K562 (cell line): Measurements from ENCODE around the gene PARD6B. TPM values are rescaled to one million over a fixed set of nuclear protein-coding genes. Genes with fewer than 3 reads are reported as not detected.

Experiments used
- BRD4 ChIP-seq: fragments of 200-600 bp; sonication (generic); IDR thresholded peaks from 2 replicates; pipeline ENCODE4 v1.6.1; 2017; ENCODE audit warnings: inconsistent platforms
- ELF4 ChIP-seq: fragments of 450-650 bp; formaldehyde crosslinking; IDR thresholded peaks from 2 replicates; pipeline ENCODE4 v1.4.0; 2022; ENCODE audit warnings: missing genetic modification characterization
- ETV5 ChIP-seq: sonication (generic); formaldehyde crosslinking; IDR thresholded peaks from 2 replicates; pipeline ENCODE4 v1.4.0; 2020; ENCODE audit warnings: low read depth, mild to moderate bottlenecking, missing genetic modification reagents
- HNRNPH1 ChIP-seq: fragments of 200-400 bp; formaldehyde crosslinking; optimal IDR thresholded peaks from 2 replicates; pipeline ENCODE3; 2017; ENCODE audit warnings: low read depth, mild to moderate bottlenecking, low read length, moderate library complexity
- KHSRP ChIP-seq: fragments of 450-650 bp; IDR thresholded peaks from 2 replicates; pipeline ENCODE4 v1.6.1; 2017
- MED1 ChIP-seq: sonication (generic); formaldehyde crosslinking; IDR thresholded peaks from 2 replicates; pipeline ENCODE4 v1.8.1; 2023; ENCODE audit warnings: missing genetic modification reagents, borderline replicate concordance
- MEF2D ChIP-seq: conservative IDR thresholded peaks from 2 replicates; pipeline ENCODE4 v1.6.1; 2016; ENCODE audit warnings: low read depth, missing genetic modification characterization, missing compliant biosample characterization
- NFATC3 ChIP-seq: fragments of 450-650 bp; IDR thresholded peaks from 2 replicates; pipeline ENCODE4 v1.6.1; 2017; ENCODE audit warnings: mild to moderate bottlenecking
- NFE2 ChIP-seq: IDR thresholded peaks from 2 replicates; pipeline ENCODE4 v1.6.1; 2014; ENCODE audit warnings: antibody characterized with exemption, low read depth
- PHB ChIP-seq: fragments of 250-450 bp; sonication (Bioruptor Pico); IDR thresholded peaks from 2 replicates; pipeline ENCODE4 v1.5.0; 2021
- RAD51 ChIP-seq: fragments of 450-650 bp; IDR thresholded peaks from 2 replicates; pipeline ENCODE4 v1.7.1; 2016; ENCODE audit warnings: low read depth, mild to moderate bottlenecking, borderline replicate concordance
- SAFB ChIP-seq: fragments of 200-400 bp; formaldehyde crosslinking; IDR thresholded peaks from 2 replicates; pipeline ENCODE4 v1.6.1; 2017; ENCODE audit warnings: low read depth, low read length, borderline replicate concordance
- THRAP3 ChIP-seq: fragments of 450-650 bp; IDR thresholded peaks from 2 replicates; pipeline ENCODE4 v1.6.1; 2016; ENCODE audit warnings: mild to moderate bottlenecking, inconsistent platforms, borderline replicate concordance
- ZNF239 ChIP-seq: fragments of 250-450 bp; sonication (Bioruptor Pico); IDR thresholded peaks from 2 replicates; pipeline ENCODE4 v1.4.0; 2020; ENCODE audit warnings: mild to moderate bottlenecking
- ZNF263 ChIP-seq: sonication (generic); formaldehyde crosslinking; IDR thresholded peaks from 2 replicates; pipeline ENCODE4 v1.8.0; 2022; ENCODE audit warnings: mild to moderate bottlenecking, missing genetic modification reagents, borderline replicate concordance
- ZNF830 ChIP-seq: fragments of 250-450 bp; sonication (Bioruptor Pico); IDR thresholded peaks from 2 replicates; pipeline ENCODE4 v1.5.0; 2021; ENCODE audit warnings: mild to moderate bottlenecking
- polyA plus RNA-seq, 8 experiments: library from polyadenylated mRNA; depleted of rRNA in 4 of 8; stranded (reverse) in 5 of 8; unstranded in 3 of 8; fragments of >200 nt; fragmentation: Nextera tagmentation in 2 of 8; fragmentation: Illumina TruSeq in 1 of 8; extraction: Ambion mirVana in 2 of 8; extraction: Trizol in 1 of 8; gene quantifications; 2 replicates each; pipeline versions ENCODE4 v1.2.1 to v1.2.3, GENCODE V29; 2011 to 2014; ENCODE audit warnings: inconsistent platforms in 1 of 8, missing spikeins in 1 of 8
- total RNA-seq, 7 experiments: library from RNA; depleted of rRNA in 6 of 7; stranded (reverse); fragments of >200 nt in 6 of 7; fragmentation: Illumina TruSeq in 2 of 7; extraction: Trizol in 2 of 7; gene quantifications; 2 replicates each; pipeline versions ENCODE4 v1.2.1 to v1.2.3, GENCODE V29; 2011 to 2021; ENCODE audit warnings: low replicate concordance in 1 of 7
- TF ChIP-seq, protein P1 (sequence below): fragments of 250-450 bp; sonication (Bioruptor Pico); IDR thresholded peaks from 2 replicates; pipeline ENCODE4 v1.8.0; 2022; ENCODE audit warnings: moderate library complexity, mild to moderate bottlenecking, inconsistent platforms
- TF ChIP-seq, protein P2 (sequence below), 3 experiments: fragments of 200-800 bp in 1 of 3; sonication (Bioruptor generic) in 1 of 3; sonication (generic) in 1 of 3; formaldehyde crosslinking in 1 of 3; IDR thresholded peaks; 2 replicates each; pipeline versions ENCODE4 v1.6.1 to v1.8.0; 2016 to 2022; ENCODE audit warnings: mild to moderate bottlenecking in 2 of 3, missing compliant biosample characterization in 2 of 3, missing genetic modification characterization in 2 of 3, missing genetic modification reagents in 1 of 3
- TF ChIP-seq, protein P3 (sequence below): IDR thresholded peaks from 2 replicates; pipeline ENCODE4 v1.6.1; 2011; ENCODE audit warnings: borderline replicate concordance, low read depth, mild to moderate bottlenecking, moderate library complexity, low read length; ENCODE audit not compliant: insufficient read depth, poor library complexity, severe bottlenecking
- TF ChIP-seq, protein P4 (sequence below): fragments of 450-650 bp; IDR thresholded peaks from 2 replicates; pipeline ENCODE4 v1.6.1; 2016; ENCODE audit warnings: borderline replicate concordance

PARD6B gene
- total and polyA plus RNA-seq, 9 of the 15 experiments (the other 6 are each of a cell fraction or from before 2014, with no cell fraction given) = 1.7 to 12.3 (median 5.5) TPM

DNA sequence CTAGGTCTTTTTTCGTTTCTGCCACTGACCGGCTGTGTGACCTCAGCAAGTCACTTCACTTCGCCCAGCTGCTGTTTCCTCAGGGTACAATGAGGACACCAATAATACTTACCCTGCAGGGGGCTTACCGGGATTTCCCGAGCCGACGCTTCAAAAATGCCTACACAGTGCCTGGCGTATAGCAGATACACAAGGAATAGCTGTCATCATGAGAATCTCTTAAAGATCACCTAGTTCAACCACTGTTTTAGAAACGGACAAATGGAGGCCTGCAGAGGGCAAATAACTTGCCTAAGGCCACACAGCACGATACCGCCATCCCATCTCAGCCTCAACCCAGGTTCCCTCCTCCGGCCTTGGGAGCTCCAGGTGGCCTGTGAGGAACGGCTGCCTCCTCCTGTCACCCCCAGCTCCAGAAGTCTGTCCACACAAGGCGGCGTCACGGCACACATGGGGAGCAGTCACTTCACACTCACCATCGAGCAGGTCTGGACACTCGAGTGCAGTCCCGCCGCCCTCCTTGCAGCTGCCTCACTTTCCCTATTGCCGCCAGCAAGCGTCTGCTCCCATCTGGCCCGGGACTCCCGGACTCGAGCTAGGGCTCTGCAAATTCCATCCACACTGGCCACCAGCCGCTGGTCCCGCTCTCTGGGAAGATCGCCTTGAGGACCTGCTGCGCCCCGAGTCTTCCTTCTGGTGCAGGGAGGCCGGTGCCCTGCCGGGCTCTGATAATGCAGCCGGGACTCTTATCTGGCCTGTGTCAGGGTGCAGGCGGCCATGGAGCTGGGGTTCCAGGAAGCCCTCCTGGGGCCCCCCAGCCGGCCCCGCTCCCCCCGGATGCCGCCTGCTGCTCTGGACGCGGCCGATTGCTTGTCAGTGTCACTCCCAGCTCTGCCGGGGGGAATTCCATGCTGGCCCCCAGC, 40.5 kb upstream of the PARD6B start, which contains the start of gene RIPOR3 (continued):
- TF ChIP-seq, protein P1, sequence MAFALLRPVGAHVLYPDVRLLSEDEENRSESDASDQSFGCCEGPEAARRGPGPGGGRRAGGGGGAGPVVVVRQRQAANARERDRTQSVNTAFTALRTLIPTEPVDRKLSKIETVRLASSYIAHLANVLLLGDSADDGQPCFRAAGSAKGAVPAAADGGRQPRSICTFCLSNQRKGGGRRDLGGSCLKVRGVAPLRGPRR (CRISPR knock-in tag) = no peak
- TF ChIP-seq RAD51 (no peak; the same call in 1 of the 2 replicates), ZNF830 (no peak), ZNF263 (CRISPR knock-in tag) (0 out of 2 replicates have a peak, but pooled peaks have one; percentile 26), PHB (CRISPR knock-in tag) (no peak), MED1 (CRISPR knock-in tag) (no peak), KHSRP (peak; percentile 65; the same call in 1 of the 2 replicates), THRAP3 (no peak), HNRNPH1 (no peak), ELF4 (CRISPR knock-in tag) (peak; percentile 10; the same call in 1 of the 2 replicates), BRD4 (no peak), MEF2D (tag) (0 out of 2 replicates have a peak, but pooled peaks have one; percentile 30), NFE2 (peak; percentile 39), NFATC3 (no peak), ETV5 (CRISPR knock-in tag) (peak; percentile 81; the same call in 1 of the 2 replicates), SAFB (no peak), ZNF239 (0 out of 2 replicates have a peak, but pooled peaks have one; percentile 6)
- TF ChIP-seq, protein P2, sequence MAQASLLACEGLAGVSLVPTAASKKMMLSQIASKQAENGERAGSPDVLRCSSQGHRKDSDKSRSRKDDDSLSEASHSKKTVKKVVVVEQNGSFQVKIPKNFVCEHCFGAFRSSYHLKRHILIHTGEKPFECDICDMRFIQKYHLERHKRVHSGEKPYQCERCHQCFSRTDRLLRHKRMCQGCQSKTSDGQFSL (CRISPR knock-in tag; IDR thresholded peaks at IDR 0.05) = no peak; the same call in 1 of the 2 replicates
- TF ChIP-seq, protein P2 (tag; IDR thresholded peaks at IDR 0.05) = no peak
- TF ChIP-seq, protein P3, sequence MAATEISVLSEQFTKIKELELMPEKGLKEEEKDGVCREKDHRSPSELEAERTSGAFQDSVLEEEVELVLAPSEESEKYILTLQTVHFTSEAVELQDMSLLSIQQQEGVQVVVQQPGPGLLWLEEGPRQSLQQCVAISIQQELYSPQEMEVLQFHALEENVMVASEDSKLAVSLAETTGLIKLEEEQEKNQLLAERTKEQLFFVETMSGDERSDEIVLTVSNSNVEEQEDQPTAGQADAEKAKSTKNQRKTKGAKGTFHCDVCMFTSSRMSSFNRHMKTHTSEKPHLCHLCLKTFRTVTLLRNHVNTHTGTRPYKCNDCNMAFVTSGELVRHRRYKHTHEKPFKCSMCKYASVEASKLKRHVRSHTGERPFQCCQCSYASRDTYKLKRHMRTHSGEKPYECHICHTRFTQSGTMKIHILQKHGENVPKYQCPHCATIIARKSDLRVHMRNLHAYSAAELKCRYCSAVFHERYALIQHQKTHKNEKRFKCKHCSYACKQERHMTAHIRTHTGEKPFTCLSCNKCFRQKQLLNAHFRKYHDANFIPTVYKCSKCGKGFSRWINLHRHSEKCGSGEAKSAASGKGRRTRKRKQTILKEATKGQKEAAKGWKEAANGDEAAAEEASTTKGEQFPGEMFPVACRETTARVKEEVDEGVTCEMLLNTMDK = peak; percentile 1
- TF ChIP-seq, protein P4, sequence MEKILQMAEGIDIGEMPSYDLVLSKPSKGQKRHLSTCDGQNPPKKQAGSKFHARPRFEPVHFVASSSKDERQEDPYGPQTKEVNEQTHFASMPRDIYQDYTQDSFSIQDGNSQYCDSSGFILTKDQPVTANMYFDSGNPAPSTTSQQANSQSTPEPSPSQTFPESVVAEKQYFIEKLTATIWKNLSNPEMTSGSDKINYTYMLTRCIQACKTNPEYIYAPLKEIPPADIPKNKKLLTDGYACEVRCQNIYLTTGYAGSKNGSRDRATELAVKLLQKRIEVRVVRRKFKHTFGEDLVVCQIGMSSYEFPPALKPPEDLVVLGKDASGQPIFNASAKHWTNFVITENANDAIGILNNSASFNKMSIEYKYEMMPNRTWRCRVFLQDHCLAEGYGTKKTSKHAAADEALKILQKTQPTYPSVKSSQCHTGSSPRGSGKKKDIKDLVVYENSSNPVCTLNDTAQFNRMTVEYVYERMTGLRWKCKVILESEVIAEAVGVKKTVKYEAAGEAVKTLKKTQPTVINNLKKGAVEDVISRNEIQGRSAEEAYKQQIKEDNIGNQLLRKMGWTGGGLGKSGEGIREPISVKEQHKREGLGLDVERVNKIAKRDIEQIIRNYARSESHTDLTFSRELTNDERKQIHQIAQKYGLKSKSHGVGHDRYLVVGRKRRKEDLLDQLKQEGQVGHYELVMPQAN = peak; percentile 69; the same call in 1 of the 2 replicates
